ENCODE data around the gene FLRT1. TPM values are rescaled to one million over a fixed set of nuclear protein-coding genes. Genes with fewer than 3 reads are reported as not detected.

Gene FLRT1
- polyA plus RNA-seq, 1 experiment, result 0.17 TPM

DNA sequence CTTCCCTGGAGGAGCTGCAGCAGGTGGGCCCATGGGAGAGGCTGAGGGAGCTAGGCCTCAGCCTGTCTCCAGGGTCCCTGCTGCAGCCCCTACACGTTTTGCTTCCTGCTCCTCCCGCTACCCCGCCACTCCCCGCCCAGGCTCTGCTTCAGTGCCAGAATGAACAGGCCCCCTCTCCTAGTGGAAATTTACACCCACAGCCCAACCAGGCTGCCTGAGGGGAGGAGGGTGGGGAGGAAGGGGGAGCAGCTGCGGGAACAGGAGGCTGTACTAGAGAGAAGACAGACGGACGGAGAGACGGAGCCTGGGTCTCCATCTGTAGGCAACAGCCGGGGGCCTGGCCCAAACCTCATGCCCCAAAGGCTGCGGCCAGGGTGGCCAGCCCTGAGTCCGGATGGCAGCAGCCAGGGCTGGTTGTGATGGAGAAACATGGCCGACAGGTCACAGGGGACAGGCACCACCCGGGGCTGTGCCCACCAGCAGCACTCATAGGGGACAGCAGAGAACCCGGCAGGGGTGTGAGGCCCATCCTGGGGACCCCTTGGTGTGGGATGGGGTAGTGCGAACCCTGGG, 20.6 kb downstream of the FLRT1 start:
- Histone ChIP-seq H3K27me3 (ENCODE audit: control insufficient read depth, insufficient read depth, low read length) (peaks cover 24% of the 10 kb centered on the region), H3K4me3 (ENCODE audit: low read depth, low read length) (no peak overlapping the region), H3K9me3 (ENCODE audit: control insufficient read depth, insufficient read depth, low read length) (no peaks in the 10 kb centered on the region; the same call in 1 of the 2 replicates), H3K27ac (ENCODE audit: low read depth, low read length) (no peak overlapping the region)
- POLR2A ChIA-PET, result no interaction called here
- TF ChIP-seq, protein P1, sequence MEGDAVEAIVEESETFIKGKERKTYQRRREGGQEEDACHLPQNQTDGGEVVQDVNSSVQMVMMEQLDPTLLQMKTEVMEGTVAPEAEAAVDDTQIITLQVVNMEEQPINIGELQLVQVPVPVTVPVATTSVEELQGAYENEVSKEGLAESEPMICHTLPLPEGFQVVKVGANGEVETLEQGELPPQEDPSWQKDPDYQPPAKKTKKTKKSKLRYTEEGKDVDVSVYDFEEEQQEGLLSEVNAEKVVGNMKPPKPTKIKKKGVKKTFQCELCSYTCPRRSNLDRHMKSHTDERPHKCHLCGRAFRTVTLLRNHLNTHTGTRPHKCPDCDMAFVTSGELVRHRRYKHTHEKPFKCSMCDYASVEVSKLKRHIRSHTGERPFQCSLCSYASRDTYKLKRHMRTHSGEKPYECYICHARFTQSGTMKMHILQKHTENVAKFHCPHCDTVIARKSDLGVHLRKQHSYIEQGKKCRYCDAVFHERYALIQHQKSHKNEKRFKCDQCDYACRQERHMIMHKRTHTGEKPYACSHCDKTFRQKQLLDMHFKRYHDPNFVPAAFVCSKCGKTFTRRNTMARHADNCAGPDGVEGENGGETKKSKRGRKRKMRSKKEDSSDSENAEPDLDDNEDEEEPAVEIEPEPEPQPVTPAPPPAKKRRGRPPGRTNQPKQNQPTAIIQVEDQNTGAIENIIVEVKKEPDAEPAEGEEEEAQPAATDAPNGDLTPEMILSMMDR (IDR thresholded peaks at IDR 0.05; ENCODE audit: low read depth, low read length), result no peak
- CTCF ChIA-PET, result no interaction called here
- no peak for DNase-seq (ENCODE audit: low read depth, low spot score)

DNA sequence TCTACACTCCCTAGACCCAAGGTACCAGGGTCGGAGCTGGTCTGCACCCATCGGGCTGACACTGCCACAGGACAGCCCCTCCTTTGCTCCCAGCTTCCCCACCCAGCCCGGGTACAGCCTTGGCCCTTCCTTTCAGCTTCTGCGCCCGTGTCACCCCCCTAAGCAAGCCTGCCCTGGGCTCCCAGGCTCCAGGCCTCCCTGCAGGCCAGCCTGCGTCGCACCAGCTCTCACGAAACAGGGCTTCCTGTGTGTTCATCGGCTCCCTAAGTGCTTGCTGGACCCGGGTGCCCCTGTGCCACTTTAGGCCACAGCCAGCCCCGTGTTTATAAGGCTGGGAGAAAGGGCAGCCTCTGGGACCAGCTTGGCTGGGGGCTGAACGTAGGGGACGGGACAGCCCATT, 21.1 kb downstream of the FLRT1 start:
- CTCF ChIA-PET, result no interaction called here

DNA sequence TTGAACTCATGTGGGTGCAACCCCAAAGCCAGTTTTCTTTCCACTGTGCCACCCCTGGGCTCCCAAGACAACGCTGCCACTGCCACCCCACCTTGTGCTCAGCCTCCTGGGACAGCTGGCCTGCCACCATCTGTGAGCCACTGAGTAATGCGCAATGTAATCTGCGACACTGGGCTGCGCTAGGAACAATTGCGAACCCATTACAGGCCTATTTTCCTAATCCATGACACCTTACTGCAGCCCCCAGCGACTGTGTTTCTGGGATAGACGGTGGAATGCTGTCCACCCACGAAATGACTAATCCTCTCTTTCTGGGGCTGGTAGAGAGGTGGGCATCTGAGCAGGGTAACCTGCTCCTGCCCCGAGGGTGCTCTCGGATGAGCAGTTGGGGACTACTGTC, 22.2 kb downstream of the FLRT1 start:
- Histone ChIP-seq H3K27ac (ENCODE audit: low read depth, low read length) (no peak overlapping the region), H3K9me3 (ENCODE audit: control insufficient read depth, insufficient read depth, low read length) (no peaks in the 10 kb centered on the region; the same call in 1 of the 2 replicates), H3K27me3 (ENCODE audit: control insufficient read depth, insufficient read depth, low read length) (peaks cover 24% of the 10 kb centered on the region), H3K4me3 (ENCODE audit: low read depth, low read length) (no peak overlapping the region)
- DNase-seq (ENCODE audit: low read depth, low spot score), result no peak
- TF ChIP-seq, protein P1 (IDR thresholded peaks at IDR 0.05; ENCODE audit: low read depth, low read length), result no peak
- POLR2A ChIA-PET, result no interaction called here
- CTCF ChIA-PET, result no interaction called here

More for the DNA sequence above, 21.1 kb downstream of the FLRT1 start:
- peaks cover 24% of the 10 kb centered on the region for H3K27me3 ChIP-seq (ENCODE audit: control insufficient read depth, insufficient read depth, low read length)
- TF ChIP-seq, protein P1 (IDR thresholded peaks at IDR 0.05; ENCODE audit: low read depth, low read length), result no peak
- POLR2A ChIA-PET, result no interaction called here
- H3K9me3 ChIP-seq (ENCODE audit: control insufficient read depth, insufficient read depth, low read length), result no peaks in the 10 kb centered on the region; the same call in 1 of the 2 replicates
- no peak overlapping the region for H3K27ac ChIP-seq (ENCODE audit: low read depth, low read length)
- no peak overlapping the region for H3K4me3 ChIP-seq (ENCODE audit: low read depth, low read length)
- no peak for DNase-seq (ENCODE audit: low read depth, low spot score)

DNA sequence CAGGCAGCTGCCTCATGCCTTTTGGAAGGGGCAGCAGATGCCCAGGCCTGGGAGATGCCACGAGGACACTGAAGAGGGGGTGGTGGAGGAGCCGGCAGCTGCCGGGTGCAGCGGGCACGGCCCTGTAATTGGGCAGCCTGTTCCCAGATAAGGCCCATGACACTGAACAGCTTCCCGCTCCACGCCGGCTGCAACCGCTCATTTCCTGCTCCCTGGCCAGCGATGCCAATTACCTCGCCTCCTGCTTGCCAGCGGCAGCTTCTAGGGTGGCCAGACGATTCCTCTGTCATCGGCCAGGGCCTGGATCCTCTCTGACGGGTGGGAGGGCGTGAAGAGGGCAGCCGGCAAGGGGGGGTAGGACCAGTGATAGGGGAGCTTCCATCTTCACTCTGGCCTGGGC, 22.8 kb downstream of the FLRT1 start:
- no peaks in the 10 kb centered on the region; the same call in 1 of the 2 replicates for H3K9me3 ChIP-seq (ENCODE audit: control insufficient read depth, insufficient read depth, low read length)
- ChIA-PET POLR2A (no interaction called here), CTCF (no interaction called here)
- no peak overlapping the region for H3K27ac ChIP-seq (ENCODE audit: low read depth, low read length)
- peaks cover 27% of the 10 kb centered on the region for H3K27me3 ChIP-seq (ENCODE audit: control insufficient read depth, insufficient read depth, low read length)
- no peak overlapping the region for H3K4me3 ChIP-seq (ENCODE audit: low read depth, low read length)
- no peak for DNase-seq (ENCODE audit: low read depth, low spot score)
- TF ChIP-seq, protein P1 (IDR thresholded peaks at IDR 0.05; ENCODE audit: low read depth, low read length), result no peak

DNA sequence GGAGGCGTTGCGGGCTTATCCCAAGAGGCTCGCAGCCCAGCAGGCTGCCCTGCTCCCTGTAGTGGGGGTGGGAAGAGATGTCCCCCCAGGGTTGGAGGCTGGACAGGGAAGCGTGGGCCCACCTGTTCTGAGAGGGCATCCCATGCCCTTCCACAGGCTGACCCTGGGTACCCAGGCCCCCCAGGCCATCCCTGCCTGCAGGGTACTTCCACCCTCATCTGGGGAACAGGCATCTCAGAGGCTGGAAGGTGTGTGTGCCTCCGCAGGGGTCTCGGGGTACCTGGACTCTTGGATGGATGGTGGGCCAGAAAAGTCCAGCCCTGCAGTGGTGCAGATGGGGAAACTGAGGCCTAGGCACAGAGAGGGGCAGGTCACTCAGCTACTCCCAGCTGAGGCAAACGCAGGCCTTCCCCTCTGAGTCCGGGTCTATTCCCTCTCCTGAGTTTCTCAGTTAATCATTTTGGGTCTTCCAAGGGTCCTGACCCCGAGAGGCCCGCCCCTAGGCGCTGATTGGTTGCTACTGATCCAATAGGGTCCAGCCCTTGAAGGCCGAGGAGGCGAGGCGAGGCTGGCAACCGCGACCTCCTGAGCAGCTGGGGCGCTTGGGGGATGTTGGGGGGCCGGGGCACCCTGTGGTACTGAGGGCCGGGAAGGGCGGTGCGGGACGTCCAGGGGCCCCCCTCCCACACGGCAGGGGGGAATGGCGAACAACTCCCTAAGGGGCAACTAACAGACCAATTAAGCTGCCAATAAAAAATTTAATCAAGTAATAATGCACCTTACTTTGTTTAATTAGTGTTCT, 23.8 kb downstream of the FLRT1 start:
- ChIA-PET CTCF (no interaction called here), POLR2A (no interaction called here)
- TF ChIP-seq, protein P1 (IDR thresholded peaks at IDR 0.05; ENCODE audit: low read depth, low read length), result no peak
- H3K4me3 ChIP-seq (ENCODE audit: low read depth, low read length), result no peak overlapping the region
- no peaks in the 10 kb centered on the region; the same call in 1 of the 2 replicates for H3K9me3 ChIP-seq (ENCODE audit: control insufficient read depth, insufficient read depth, low read length)
- peaks cover 23% of the 10 kb centered on the region for H3K27me3 ChIP-seq (ENCODE audit: control insufficient read depth, insufficient read depth, low read length)
- no peak for DNase-seq (ENCODE audit: low read depth, low spot score)
- H3K27ac ChIP-seq (ENCODE audit: low read depth, low read length), result no peak overlapping the region
